Kasumi-1 (cell line): ENCODE measurements around the gene AQR.
"Not testable (repeated sequence)": the region's sequence is repeated elsewhere in the genome, so short reads cannot be mapped to it uniquely, and the experiment has no call there.

Source experiments
- DNase-seq, 2 experiments: peaks; one replicate each; lab custom pipeline; 2025; lab: John Stamatoyannopoulos, UW

AQR gene

DNA sequence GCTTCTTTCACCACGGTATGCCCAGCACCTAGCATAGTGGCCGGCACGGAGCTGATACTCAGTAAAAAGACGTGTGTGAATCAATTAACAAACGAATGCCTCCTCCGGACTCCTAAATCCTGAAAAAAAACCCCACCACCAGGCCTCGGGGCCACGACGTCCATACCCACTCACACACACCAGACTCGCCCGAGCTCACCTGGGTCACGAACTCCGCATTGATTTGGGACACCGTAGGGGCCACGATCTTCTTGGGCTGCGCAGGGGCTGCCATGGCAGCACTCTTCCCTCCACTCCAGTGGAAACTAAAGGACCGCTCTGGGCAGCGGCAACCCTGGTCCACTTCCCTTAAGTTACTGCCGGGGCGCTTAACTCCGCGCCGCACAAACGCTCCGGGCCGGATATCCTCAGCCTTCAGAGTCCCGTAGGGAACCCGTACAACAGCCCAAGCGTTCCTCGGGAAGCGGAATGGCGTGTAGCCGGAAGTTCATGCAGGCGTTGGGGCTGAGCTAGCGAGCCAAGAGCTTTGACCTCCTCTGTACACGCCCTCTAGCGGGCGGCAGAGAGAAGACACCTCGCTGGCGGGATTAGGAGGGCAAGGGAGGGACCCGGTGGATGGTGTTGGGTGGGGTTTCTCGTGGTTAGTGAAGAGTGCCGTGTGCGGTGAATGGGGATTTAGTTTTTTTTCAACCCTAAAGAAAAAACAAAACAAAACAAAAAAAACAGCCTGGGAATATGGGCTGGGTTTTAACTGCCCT, at the start of gene AQR:
Gene AQR (minus strand): TSS at position 403 of the 758 bp plus-strand sequence. CDS start 129 bp downstream, at position 274.
- DNase-seq: peak; percentile 86 to 91

DNA sequence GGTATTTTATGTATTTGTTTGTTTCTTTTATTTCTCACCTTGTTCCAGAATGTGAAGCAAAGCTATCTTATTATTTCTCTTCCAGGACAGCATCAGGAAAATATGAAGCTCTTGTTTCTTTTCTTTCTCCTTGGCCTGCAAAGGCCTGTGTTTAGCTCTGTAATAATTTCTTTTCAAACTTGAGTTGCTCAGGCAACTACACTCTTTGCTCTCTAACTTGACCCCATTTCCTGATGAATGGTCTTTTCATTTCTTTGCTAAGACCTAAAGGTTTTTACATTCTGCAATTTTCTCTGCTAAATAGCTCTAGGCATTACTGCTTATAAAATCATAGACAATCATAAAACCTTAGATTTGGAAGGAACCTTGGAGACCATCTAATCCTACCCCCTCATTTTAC, 44.7 kb upstream of the AQR start:
- no peak for DNase-seq

DNA sequence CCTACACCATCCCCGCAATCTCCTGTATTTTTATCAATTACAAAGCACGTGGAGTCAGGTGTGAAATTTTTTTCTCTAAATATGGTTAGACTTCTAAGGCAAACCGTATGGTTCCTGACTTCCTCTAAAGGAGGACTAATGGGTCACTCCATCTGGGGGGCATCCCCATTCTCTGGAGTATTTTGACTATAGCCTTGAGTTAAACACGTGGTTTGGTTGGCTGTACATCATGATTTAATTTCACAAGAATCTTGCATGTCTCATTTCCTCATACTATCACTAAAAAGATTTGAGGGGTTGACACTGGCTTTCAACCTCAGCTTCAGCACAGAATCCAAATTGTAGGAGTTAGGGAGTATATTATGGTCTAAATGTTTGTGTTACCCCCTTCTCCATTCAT, 43.8 kb upstream of the AQR start:
- DNase-seq: no peak

DNA sequence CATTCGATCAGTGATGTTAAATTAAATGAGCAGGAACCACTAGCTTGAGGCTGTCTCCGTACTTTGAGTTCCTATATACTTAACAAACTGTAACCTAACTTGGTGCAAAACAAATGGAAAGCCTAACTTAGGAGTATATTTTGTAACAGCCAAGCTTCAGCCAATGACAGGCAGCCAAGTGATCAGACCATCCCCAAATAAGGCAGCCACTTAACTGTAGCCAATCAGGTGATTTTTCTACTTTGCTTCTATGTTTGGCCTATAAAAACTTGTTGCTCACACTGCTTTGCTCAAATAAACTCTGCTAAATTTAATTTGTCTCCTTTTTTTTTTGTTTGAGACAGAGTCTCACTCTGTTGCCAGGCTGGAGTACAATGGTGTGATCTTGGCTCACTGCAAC, 37.9 kb upstream of the AQR start:
- DNase-seq: no peak

DNA sequence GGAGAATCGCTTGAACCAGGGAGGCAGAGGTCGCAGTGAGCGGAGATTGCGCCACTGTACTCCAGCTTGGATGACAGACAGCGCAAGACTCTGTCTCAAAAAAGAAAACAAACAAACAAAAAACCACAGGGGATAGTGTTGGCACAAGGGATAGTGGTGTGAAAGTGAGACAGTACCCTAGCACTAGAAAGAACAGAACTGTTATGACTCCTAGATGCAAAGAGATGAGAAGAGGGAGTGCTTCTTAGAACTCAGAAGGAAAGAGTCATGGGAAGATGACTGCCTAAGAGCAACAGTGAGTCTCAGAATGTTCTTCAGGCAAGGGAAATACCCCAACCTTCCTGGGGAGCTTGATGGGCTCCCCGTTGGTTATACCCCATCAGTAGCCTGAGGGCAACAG, 36.4 kb upstream of the AQR start:
- no peak for DNase-seq

DNA sequence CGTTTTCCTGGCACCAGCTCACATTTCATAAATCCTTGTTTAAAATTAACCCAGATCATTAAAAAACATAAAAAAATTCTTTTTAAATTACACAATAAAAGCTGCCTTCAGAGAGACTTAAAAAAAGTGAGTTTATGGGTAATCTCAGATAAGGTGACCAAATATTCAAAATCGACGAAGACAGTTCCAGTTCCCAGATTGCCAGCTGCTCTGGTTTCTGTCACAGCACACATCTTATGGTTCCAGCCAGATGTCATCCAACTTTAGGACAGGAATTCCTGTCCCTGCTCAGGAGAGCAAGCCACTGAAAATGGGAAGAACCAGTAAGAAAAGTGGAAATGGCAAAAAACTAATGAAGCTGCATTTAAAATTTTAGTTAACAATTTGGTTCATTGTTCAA, 34.4 kb upstream of the AQR start:
- no peak for DNase-seq

DNA sequence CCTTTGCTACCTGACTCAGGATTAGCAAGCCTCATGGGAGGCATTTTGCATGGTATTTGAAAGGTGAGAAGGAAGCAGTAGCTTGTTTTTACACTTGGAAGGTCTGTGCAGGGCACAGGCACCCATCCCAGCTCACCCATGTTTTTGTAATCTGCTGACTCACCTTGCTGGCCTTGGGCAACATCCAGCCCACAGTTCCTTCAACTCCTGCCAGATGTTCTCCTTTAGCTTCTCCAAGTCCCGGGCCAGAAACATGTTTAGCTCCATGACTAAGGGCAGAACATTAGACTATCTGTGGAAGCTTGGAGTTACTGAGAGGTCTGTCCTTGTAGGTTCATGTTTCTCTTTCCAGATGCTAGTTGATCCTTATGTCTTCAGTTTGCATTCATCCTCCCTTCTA, 31.0 kb upstream of the AQR start:
- no peak for DNase-seq

DNA sequence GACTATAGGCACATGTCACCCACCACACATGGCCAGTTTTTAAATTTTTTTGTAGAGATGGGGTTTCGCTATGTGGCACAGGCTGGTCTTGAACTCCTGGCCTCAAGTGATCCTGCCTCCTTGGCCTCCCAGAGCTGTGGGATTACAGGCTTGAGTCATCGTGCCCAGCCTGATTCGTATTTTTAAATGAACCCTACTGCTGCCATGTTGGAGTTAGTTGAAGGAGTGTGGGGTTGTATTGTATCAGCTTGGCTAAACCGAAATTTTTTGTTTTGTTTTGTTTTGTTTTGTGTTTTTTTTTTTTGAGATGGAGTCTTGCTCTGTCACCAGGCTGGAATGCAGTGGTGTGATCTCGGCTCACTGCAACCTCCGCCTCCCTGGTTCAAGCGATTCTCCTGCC, 30.4 kb upstream of the AQR start:
- no peak for DNase-seq

DNA sequence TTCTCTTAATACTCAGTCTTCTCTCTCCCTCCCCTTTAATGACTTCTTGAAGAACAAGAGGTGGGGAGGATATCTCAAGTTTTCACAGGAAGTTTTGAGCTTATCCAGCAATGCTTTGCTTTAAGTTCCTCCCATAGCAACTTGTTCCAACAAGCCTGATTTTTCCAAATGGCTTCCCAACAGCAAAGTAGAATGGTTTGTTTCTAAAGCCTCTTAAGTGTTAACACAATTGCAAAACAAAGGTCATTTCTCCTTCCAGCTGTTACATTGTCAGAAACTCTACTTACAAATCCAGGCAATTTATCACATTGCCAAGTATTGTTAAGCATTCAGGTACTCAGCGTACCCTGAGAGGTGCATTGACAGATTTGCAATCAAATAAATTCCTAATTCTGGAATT, 25.4 kb upstream of the AQR start:
- no peak for DNase-seq

DNA sequence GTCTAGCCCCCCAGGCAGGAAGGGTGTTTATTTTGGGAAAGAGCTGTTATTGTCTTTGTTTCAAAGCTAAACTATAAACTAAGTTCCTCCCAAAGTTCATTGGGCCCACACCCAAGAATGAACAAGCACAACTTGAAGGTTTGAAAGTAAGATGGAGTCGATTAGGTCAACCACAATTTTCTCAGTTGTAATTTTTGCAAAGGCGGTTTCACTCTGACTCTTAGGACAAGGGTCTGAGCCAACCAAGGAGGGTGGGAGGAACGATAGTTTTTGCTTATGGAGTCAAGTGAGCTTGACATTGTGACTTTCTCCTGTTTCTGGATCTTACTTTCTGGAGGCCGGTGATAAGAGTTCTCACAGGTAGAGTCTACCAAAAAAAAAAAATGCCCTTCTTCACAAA, 24.3 kb upstream of the AQR start:
- no peak for DNase-seq

DNA sequence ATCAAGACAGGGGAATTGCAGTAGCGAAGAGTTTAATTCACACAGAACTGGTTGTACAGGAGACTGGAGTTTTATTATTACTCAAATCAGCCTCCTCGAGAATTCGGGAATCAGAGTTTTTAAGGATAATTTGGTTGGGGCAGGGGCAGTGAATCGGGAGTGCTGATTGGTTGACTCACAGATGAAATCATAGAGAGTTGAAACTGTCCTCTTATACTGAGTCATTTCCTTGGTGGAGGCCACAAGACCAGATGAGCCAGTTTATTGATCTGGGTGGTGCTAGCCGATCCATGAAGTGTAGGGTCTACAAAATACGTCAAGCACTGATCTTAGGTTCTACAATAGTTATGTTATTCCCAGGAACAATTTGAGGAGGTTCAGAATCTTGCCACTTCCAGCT, 23.9 kb upstream of the AQR start:
- DNase-seq: no peak

DNA sequence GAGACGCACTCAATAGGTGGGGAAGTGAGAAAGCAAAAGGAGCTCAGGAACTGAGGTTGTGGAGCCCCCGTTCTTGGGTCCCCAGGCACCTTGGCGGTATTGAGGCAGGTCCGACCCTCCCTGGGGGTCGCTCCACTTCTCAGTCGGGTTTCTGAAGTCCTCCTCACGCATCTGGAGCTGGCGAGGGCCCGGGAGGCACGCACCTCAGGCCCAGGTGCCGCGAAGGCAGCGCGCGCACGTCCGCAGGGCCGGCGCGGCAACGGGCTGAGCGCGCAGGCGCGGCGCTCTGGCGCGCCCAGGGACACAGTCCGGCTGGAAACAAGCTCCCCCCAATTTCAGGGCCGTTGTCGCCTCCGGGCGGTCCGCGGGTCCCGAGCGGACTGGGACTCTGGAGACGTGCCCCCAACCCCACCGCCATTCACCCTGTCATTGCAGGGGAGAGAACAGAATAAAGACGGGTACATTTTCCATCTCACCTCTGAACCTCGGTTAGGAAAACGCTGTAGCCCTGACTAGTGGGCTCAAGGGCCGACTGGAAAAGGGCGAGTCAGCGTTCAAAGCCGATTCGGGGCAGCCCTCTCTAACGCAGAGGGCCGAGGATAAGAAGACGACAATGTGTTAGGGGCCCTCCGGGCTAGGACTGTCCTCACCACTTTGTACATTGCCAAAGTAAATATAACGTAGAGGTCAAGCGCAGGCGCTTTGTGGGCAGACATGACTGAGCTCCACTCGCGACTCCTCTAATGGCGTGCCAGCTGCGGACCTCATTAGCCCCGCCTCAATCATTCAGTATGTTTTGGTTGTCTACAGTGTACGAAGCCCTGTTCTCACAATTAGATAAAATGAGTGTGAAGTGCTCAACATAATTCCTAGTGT, 18.7 kb upstream of the AQR start, which contains the start of gene ZNF770:
Gene ZNF770 (minus strand): TSS at position 261 of the 876 bp plus-strand sequence. CDS start 4,853 bp downstream, outside the sequence.
- DNase-seq: peak; percentile 25 to 46

DNA sequence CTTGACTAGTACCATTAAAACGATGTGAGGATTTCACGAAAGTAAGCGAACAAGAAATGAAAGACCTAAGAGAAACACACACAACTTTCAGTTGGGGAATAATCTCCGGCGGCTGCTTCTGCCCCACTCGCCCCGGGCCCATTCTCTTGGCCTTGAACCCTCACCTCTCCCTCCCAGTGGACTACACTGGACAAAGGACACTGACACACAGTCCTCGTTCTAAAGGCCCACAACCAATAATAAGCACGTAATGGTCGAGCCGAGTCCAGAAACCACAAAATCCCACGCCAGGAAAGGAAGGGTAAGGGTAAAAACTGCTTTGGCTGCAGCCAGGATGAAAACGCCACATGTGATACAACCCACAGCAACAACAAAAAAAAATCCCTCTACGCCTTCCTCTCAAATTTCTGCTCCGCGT, 18.1 kb upstream of the AQR start:
- no peak for DNase-seq

DNA sequence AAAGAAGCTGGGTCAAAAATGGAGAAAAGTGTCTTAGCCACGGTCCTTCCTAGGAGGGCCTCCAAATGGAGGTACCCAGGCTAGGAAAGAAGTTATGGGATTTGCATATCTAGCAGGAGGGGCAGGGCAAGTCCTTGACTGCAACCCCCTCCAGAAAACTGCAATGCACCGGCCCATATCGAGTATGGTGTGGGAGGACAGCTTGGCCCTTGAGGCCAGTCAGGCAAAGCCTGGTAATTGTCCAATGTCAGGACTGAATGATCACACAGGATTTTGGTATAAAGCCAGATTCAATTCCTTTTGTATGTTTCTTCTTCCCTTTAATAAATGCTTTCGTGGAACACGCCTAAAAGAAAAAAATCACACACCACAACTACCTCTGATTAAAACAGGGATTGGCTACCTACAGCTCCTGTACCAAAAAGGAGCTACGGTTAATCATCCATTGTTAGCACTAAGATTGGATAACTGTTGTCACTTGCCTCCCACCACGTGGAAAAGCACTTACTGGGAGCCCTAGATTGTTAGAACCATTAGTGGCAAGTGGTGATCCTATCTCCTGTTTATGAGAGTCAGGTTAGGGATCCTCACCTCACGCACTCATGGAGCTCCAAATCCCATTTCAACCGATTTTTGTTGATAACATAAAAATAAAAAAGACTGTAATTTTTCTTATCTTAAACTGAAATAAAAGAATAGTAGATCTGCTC, 17.4 kb upstream of the AQR start:
- no peak for DNase-seq

DNA sequence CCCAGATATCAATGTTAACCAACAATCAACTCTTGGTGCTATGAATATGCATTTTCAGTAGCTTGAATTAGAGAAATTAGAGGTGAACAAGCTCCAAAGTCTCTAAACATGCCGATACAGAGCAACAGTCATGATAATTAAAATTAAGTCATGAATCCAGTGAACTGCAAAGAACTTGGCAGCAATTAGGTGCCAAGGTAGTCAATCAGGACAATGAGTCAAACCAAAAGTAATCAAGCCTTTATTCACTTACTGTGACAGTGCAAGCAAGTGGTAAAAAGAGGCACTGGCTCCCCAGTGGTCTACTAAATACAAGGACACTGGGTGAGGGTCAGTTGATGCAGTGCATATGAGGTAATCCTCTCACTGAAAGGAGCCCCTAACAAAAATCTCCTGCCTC, 16.8 kb upstream of the AQR start:
- no peak for DNase-seq

DNA sequence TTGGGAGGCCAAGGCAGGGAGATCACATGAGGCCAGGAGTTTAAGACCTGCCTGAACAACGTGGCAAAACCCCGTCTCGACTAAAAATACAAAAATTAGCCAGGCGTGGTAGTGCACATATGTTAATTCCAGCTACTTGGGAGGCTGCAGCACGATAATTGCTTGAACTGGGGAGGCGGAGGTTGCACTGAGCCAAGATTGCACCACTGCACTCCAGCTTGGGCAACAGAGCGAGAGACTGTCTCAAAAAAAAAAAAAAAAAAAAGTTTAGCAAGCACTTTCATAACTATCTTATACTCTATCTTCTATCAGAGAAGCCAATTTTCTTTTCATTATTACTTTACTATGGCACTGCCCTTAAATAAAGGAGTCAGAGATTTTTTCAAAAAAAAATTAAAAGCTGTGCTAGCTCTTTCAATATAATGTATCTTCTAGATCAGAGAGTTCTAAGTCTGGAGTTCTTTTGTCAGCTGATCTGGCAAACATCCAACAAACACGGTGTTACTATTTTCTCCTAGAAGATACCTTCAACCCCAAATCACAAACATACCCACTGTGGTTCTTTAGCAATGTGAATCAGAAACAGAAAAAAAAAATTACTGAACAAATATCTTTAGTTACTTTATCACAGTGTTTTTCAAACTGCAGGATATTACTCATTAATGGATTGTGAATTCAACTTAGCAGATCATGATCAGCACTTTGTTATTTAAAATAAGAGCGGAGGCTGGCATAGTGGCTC, 15.5 kb upstream of the AQR start:
- no peak for DNase-seq

DNA sequence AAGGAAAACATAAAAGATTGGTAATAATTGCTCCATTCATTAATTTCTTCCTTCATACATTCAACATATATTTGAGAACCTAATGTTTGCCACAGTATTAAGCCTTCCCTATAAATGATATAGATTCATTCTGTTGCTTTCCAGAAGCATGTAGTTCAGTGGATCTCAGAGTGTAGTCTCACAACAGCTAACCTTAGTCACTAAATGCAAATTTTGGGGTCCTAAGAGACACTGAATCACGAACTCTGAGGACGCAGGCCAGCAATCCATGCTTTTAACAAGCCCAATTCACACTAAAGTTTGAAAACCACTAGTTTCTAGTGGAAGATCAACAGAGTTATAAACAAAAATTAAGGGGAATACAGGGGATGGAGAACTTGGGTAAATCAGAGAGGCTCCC, 7.2 kb upstream of the AQR start:
- DNase-seq: no peak

DNA sequence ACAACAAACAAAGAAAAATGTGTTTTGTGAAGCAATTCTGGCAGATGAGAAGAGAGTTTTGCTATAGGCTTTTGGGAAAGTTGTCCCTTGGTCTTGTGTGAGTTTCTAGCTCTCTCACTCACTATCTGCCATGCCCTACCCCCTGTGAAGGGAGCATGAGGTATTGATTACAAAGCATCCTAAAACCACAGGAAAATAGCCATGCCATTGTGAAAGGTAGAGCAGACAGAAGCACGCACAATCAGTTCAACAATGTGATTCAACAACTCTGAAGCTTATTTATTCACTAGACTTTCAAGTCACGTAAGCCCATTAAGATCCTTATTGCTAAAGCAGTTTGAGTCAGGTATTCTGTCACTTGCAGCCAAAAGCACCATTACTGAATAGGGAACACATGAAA, 6.5 kb upstream of the AQR start:
- no peak for DNase-seq

DNA sequence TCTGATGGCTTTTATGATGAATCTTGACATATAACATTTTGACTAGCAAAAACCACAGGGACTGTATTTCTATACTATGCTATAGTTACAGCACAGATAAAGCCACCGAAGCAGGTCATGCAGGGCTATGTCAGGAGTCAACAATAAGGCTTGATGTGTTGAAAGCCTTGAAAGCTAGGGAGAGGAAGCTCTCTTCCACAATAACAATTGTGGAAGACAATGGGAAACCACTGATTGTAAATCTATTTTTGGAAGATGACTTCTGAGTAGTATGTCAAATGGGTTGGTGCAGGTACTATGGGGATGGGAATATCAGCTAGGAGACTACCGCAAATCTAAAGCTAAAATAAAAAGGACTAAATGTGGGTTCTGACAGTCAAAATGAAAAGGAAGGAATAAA, 4.0 kb upstream of the AQR start:
- DNase-seq: no peak

DNA sequence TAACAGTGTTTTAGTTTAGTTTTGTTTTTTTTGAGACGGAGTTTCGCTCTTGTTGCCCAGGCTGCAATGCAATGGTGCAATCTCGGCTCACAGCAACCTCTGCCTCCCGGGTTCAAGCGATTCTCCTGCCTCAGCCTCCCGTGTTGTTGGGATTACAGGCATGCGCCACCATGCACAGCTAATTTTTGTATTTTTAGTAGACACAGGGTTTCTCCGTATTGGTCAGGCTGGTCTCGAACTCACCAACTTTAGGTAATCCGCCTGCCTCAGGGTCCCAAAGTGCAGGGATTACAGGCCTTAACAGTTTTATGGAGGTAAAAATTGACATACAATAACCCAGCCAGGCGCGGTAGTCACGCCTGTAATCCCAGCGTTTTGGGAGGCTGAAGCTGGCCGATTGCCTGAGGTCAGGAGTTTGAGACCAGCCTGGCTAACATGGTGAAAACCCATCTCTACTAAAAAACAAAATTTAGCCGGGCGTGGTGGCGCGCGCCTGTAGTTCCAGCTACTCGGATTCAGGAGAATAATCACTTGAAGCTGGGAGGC, 629 bp upstream of the AQR start:
- not testable (repeated sequence) for DNase-seq

DNA sequence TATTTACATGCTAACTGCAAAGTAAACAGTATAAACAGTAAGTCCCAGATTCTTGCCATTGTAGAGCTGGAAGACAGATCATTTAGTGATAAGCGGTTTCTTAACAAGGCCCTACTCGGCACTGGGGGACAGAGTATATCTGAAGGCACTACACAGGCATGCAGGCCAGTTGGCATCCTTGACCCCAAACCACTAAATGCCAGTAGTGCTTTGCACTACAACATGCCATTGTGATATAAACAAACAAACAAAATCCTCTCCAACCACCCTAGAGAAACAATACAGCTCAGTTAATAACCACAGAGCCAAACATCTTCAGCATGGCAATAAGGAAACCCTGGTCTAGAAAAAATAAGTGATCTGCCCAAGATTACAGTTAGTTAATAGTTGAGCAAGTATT, 5.3 kb downstream of the AQR start:
- no peak for DNase-seq

DNA sequence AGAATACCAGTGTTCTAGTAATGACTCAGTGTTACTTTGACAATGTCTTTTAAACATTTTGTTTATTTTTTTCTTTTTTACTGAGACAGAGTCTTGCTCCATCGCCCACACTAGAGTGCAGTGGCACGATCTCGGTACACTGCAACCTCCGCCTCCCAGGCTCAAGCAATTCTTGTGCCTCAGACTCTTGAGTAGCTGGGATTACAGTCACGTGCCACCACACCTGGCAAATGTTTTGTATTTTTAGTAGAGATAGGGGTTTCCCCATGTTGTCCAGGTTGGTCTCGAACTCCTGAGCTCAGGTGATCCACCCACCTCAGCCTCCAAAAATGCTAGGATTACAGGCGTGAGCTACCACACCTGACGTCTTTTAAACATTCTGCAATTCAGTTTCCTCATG, 15.7 kb downstream of the AQR start:
- no peak for DNase-seq
